GM19452 (cell line): ENCODE measurements around the gene LSR.

ENCODE experiments used
- ATAC-seq: cut with Tn5 transposase; IDR thresholded peaks from one replicate; pipeline ENCODE4 v1.9.1; 2021; ENCODE audit not compliant: unreplicated experiment

LSR gene

DNA sequence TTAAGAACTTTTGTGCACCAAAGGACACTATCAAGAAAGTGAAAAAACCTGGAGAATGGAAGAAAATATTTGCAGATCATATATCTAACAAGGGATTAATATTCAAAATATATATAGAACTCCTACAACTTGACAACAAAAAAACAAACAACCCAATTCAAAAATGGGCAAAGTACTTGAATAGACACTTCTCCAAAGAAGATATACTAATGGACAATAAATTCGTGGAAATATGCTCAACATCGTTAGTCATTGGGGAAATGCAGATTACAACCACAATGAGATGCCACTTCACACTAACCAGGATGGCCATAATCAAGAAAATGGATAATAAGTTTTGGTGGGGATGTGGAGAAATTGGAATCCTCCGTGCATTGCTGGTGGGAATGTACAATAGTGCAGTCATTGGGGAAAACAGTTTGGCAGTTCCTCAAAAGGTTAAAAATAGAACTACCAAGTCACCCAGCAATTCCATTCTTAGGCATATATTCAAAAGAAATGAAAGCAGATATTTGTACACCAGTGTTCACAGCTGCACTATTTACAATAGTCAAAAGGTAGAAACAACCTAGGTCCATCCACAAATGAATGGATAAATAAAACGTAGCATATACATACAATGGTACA lies 2.2 kb upstream of the LSR start:
- ATAC-seq, result no peak

DNA sequence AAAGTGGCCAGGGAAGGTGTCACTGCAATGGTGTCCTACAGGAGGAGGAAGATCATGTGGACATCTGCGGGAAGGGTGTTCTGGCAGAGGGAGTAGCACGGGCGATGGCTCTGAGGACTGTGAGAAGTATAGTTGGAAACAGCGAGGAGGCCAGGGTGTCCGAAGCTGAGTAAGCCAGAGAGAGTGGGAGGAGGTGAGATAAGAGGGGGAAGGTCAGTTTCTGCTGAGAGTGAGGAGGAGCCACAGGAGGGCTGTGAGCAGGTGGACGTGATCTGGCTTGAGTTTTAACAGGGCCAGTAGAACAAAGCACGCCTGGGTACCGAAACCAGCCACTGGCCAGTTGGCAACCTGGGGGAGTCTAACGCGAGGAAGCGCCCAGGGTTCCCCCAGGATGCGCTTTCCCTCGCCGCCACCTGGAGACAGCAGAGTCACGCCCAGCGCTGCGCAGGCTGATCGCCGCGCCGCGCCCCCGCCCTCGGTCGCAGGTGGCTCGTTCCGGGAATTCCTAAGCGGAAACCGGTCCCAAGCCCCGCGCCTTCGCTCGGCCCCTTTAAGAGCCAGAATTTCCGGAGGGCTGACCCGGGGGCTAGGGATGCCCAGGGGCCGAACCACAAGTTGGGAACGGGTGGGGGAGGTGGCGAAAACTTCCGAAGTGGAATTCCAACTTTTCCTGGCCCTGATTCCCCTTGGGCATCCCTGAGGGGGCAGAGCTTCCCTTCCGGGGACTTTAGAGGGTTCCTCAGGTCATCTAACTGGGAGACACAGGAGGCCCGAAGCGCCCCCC lies 1.1 kb upstream of the LSR start:
- peak; percentile 37 for ATAC-seq

DNA sequence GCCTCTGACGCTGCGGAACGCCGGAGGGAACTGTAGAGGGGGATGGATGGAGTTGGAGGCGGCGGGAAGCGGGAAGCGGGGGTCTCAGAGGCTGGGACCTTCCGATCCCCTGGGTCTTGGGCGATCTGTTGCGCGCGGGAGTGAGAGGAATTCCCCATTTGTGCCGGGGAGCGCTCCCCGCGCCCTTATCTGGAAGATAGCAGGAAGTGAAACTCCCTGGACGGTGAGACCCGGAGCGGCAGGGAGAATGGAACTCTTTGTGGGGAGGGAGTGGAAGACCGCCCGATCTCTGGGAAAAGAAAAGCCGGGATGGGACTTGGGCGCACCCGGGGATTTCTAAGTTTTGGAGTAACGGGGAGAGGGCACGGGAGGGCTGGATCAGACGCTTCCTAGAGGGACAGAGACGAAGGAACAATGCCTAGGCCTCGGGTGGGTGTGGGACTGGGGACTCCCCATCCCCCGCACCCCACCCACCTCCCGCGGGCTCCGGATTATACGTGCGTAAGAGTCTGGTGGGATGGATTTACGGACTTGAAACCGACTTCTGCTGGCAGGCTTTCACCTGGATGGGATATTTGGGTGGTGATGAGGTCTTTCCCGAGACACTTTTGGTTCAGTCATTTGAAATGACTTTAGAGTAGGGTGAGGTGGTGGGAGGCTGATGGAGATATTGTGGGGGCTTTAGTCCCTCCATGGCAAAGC lies 495 bp downstream of the LSR start:
- no peak for ATAC-seq

DNA sequence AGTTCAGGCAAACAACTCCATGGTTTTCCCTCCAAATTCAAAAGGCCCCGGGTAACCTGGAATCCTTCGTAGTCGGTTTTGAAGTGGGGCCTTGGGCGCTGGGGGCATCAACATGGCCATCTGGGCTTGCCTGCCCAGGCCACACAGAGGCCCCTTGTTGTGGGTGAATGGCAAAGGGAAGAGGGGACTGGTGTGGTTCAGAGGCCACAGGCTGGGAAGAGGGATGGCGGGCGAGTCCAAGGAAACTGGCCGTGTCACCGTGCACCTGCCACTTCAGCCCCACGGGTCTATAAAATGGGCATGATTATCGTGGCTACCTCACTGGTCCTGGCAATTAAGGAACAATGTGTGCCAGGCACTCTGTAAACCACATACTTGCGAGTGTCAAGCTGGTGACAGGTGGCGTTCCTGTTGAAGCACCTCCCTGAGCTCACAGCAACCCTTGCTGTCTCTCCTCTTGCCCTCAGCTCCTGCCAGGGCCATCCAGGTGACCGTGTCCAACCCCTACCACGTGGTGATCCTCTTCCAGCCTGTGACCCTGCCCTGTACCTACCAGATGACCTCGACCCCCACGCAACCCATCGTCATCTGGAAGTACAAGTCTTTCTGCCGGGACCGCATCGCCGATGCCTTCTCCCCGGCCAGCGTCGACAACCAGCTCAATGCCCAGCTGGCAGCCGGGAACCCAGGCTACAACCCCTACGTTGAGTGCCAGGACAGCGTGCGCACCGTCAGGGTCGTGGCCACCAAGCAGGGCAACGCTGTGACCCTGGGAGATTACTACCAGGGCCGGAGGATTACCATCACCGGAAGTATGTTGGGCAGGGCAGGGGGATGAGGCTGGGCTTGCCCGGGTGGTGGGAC lies 1.3 kb downstream of the LSR start:
- no peak for ATAC-seq

DNA sequence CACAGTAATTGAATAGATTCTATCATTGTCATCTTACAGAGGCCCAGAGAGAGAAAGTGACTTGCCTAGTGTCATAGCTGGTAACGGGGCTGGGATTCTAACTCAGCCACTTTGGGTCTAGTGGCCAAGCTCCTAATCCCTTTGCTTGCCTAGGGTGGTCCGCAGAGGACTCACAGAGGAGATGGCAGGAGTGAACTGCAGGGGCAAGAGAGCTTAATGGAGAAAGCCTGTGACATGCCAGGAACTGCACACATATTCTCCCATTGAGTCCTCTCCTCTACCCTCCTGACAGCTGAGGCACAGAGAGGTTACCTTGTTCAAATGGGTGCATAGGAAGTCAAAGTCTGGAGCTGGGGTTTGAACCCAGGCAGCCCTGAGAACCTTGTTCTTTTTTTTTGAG lies 2.7 kb downstream of the LSR start:
- ATAC-seq, result no peak

DNA sequence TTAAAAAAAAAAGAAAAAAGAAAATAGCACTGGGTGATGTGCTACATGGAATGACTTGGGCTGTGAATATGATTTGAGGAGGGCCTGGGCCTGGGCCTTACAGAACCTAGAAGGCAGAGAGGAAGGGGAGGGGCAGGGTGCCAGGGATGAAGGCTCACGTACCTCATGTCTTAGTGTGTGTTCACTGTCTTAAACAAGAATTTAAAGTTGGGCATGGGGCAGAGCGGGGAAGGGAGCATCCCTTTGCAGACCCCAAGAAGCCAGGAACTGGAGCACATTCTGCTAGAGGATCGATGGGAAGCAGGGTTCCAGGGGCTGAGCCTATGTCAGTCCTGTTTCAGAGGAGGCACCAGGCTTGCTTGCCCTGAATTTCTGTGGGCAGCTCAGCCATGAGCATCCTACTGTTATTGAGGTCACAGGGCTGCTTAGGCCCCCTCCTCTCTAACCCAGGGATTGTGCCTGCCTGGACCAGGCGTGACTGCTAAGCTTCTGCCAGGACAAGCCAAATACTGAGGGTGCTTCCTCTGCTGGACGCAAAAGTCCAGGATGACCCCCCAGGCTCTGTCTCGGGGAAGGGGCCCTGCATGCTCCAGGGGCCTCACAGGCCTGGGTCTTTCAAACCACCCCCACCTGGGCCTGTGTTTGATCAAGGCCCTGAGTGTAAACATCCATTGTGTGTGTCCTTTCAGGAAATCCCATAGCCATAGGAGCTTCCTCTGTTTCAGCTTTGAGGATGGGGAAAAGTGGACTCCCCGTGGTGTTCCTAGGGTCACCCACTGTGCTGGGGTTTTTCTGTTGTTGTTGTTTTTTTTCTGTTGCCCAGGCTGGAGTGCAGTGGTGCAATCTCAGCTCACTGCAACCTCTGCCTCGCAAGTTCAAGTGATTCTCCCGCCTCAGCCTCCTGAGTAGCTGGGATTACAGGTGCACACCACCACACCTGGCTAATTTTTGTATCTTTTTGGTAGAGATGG lies 4.8 kb downstream of the LSR start:
- no peak for ATAC-seq

DNA sequence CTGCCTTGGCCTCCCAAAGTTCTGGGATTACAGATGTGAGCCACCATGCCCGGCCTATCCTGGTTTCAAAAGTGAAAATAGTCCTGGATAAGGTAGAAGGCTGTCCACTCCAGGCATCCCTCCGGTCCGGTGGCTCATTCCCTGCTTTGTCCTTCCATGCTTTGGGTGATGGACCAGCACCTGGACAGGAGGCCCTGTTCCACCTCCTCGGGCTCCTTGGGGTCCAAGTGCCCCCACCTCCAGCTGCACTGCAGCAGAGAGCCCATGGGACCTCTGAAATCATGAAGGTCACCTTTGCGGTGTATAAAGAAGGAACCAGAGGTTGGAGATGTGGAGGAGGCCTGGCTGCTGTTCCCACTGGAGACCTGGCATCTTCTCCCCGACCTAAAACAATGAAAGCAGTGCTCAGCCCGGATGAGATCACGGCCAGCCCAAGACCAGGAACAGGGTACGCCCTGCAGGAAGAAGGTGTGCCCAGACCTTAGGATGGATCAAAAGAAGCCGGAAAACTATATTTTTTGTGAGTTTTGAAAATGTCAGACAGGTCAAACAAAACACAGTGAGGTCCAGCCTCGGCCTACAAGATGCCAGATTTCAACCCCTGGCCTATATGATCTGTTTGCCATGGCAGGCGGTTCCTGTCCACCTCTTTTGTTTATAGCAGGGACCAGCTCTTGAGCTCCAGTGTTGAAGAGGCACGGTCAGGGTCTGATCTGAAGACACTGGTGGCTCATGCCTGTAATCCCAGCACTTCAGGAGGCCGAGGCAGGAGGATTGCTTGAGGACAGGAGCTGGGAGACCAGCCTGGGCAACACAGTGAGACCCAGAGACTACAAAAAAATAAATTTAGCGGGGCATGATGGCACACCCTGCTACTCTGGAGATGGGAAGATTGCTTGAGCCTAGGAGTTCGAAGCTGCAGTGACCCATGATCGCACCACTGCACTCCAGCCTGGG lies 5.8 kb downstream of the LSR start:
- no peak for ATAC-seq

DNA sequence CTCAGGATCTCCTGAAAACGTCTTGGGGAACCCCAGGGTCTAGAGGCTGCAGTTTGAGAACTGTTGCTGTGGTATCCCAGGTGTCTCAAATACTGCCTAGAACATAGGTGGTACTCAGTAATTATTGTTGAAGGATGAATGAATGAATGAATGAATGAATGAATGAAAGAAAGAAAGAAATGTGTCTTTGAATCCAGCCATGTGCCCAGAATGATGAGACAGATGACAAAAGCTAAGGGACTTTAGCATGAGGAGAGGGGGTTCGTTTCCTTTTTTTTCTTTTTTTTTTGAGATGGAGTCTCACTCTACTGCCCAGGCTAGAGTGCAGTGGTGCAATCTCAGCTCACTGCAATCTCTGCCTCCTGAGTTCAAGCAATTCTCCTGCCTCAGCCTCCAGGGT lies 7.8 kb downstream of the LSR start:
- no peak for ATAC-seq

DNA sequence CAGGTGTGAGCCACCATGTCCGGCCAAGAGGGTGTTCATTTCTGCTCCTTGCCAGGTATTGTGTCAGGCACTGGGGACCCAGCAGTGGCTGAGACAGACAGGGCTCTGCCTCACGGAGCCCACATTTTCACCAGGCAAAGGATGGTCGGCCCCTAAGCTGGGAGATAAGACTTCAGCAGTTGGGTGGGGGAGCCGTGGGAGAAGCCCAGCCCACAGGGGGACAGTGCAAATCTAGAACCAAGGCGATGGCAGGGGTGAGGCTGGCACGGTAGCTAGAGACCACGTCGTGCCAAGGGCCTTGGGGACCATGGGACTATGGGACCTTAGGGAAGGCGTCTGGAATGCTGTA lies 8.3 kb downstream of the LSR start:
- no peak for ATAC-seq

DNA sequence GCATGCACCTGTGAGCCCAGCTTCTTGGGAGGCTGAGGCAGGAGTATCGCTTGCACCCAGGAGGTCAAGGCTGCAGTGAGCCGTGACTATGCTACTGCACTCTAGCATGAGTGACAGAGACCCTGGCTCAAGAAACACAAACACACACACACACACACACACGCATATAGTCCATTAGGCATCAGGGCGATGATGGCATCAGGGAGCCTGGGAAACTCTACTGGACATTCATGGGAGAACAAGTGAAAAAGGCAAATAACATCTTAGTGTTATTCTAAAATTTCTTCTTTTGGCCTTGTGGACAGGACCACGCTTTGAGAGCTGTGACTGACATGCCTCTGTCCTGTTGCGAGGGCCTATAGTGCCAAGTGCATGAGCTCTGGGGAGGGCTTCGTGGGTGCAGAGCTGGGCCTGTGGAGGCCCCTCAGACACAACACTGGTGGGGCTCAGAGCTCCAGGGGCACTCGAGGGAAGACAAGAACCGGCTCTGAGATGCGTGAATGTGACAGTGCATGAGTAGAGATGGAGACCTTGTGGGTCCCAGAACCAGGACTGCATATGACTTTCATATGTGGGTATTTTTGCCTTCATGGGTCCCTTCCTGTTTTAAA lies 12.0 kb downstream of the LSR start:
- no peak for ATAC-seq

DNA sequence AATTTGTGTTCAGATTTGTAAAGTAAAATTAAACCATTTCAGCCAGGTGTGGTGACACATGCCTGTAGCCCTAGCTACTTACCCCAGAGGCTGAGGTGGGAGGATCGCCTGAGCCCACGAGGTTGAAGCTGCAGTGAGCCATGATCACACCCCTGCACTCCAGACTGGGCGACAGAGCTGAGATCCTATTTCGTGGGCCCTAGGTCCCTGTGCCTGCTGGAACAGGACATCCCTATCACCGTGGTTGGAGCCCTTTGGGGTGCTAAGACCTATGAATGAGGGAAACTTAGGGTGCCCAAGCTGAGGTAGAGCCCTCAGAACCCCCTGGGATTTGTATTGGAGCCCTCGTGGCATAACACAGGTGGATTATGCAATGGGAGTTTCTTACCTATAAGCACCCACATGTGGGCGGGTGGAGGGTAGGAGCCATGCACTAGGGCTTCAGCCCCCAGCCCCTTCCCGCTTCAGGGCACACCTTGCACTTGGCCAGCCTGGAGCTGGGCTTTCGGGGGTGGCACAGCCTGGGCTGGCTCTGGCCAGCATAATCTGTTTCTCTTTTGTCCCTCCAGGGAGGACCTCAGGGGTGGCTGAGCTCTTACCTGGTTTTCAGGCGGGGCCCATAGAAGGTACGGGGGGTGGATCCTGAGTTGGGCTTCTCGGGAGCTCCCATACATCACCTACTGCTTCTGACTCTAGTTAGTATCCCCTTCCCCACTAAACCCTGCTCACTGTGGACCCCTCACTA lies 12.7 kb downstream of the LSR start:
- ATAC-seq, result no peak

DNA sequence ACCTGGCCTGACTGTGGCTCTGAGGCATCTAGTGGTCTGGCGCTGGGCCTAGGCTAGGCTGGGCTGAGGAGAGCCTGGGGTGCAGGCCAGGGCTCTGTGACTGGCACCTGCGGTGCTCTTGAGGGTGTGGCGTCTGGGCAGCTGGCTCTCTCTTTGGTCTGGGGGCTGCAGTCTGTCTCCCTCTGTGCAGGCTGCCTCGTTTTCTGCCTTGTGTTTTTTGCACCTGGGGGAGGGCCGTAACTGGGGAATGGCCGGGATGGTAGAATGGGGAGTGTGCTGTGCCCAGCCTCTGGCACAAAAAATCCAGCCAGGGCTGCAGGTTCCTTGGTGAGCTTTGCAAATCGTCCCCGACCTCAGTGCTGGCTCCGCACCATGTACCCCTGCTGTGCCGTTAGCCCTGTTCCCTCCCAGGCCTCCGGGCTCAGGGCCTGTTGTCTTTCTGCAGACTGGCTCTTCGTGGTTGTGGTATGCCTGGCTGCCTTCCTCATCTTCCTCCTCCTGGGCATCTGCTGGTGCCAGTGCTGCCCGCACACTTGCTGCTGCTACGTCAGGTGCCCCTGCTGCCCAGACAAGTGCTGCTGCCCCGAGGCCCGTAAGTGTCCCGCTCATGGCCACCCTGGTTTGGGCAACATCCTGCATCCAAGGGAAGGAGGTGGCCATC lies 13.4 kb downstream of the LSR start:
- ATAC-seq, result no peak

DNA sequence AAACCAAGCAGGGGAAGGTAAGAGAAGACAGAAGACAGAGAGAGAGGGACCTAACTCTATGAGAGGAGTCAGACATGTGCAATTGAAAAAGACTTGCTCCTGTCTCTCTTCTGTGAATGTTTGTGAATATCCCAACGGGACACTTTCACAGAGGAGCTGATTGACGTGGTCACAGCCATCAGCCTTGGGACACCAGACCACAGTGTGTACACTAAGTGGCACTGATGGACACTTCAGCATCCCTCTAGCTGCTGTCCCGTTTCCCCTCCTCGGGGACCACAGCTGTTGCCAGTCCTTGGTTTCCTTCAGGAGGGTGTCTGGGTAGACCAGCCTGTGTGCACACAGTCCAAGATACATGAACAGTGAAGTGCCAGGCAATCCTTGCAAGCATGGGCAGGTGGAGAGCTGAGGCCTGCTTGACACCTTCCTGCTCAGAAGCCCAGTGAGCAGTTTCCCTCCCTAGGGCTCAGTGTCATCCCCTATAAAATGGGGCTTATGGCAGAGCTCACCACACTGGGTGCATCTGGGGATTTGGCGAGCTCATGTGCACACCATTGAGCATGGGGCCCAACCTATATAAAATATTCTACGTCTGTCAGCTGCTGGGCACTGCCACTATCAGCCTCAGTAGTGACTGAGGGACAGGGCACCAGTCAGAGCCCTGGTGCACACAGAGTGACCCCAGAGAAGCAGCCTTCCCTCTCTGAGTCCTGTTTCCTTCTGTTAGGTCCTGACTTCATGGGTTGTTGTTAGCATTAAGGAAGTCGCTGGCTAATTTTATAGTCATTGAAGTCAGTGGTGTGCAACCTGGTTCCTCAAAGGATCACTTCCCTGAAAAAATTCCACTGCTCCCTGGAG lies 15.7 kb downstream of the LSR start:
- no peak for ATAC-seq

DNA sequence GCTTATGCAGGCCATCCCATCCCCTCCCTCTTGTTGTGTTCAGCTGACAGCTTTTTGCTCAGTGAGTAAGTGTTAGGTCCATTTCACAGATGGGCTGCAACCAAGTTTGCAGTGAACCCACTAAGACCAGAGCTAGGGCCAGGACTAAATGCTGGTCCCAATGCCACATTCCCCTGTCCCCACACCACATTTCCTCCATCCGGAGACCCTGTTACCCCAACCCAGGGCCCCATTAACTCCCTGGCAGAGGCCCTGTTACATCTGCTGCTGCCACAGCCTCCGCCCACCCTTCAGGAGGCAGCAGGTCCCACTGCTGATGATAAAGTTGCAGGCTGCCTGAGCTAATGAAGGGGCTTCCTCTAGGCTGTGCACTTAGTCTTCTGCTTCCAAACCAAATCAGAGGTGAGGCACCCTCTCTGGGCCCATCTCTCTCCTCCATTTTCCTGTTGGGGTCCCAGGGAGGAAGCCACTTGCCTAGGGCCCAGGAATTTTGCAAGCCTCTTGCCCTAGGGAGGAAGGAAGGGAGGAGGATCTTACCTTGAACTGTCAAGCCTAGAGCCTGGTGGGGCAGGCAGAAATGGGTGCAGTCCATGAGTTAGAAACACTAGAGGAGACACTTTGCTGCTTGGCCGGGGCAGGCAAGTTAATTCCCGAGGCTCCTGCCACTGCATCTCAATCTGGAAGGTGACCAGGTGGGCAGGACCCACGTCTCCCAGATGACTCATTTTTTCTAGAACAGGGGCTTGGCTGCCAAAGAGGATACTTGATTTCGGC lies 16.5 kb downstream of the LSR start:
- ATAC-seq, result no peak

DNA sequence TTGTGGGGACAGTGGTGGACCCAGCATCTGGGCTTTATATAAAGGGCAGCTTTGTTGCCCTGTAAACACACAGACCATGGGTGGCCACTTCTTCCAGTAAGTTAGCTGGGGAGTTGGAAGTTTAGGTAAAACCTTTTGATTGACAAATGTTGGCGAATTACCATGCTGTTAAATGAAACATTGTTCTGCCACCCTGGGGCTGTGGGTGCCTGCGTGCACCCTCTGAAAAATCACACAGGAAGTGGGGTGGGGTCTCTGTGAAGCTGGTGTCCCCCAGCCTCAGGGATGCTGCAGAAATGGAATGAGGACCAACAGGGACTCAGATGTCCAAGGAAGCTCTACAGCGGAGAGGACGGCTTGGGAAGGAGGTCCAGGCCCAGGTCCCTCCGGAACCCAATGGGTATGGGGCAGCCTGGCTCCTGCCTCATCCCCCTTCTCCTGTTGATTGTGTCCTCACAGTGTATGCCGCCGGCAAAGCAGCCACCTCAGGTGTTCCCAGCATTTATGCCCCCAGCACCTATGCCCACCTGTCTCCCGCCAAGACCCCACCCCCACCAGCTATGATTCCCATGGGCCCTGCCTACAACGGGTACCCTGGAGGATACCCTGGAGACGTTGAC lies 17.2 kb downstream of the LSR start:
- ATAC-seq, result no peak
